Endothelial cell of umbilical vein (primary cell): ENCODE measurements around the gene ANKS1B.

ENCODE experiments used
- EZH2 ChIP-seq: IDR thresholded peaks from 2 replicates; pipeline ENCODE4 v1.6.1; 2012; ENCODE audit warnings: borderline replicate concordance, low read depth, mild to moderate bottlenecking, moderate library complexity, low read length, inconsistent platforms; ENCODE audit not compliant: severe bottlenecking
- JUN ChIP-seq: IDR thresholded peaks from 2 replicates; pipeline ENCODE4 v1.6.1; 2011; ENCODE audit warnings: borderline replicate concordance, low read depth; ENCODE audit not compliant: insufficient read length, insufficient read depth
- POLR2A ChIP-seq: IDR thresholded peaks from 2 replicates; pipeline ENCODE4 v1.6.1; 2012; ENCODE audit warnings: low read depth, mild to moderate bottlenecking, control low read depth, low read length
- POLR2AphosphoS5 ChIP-seq: IDR thresholded peaks from 2 replicates; pipeline ENCODE4 v1.6.1; 2012; ENCODE audit warnings: low read depth, mild to moderate bottlenecking, control low read depth, low read length, moderate library complexity; ENCODE audit not compliant: insufficient read depth
- TF ChIP-seq, protein P1 (sequence below), 2 donors: IDR thresholded peaks; 1 replicate in 1 of 2; 2 replicates in 1 of 2; pipeline ENCODE4 v1.5.1; 2011; ENCODE audit warnings: low read length in 2 of 2, mild to moderate bottlenecking in 2 of 2, moderate library complexity in 2 of 2, control low read depth in 1 of 2, inconsistent platforms in 1 of 2, low read depth in 1 of 2; ENCODE audit not compliant: insufficient read depth in 1 of 2; ENCODE audit errors: extremely low read depth in 1 of 2
- TF ChIP-seq, protein P2 (sequence below): IDR thresholded peaks from 2 replicates; pipeline ENCODE4 v1.6.1; 2011; ENCODE audit not compliant: insufficient read depth, insufficient read length

DNA sequence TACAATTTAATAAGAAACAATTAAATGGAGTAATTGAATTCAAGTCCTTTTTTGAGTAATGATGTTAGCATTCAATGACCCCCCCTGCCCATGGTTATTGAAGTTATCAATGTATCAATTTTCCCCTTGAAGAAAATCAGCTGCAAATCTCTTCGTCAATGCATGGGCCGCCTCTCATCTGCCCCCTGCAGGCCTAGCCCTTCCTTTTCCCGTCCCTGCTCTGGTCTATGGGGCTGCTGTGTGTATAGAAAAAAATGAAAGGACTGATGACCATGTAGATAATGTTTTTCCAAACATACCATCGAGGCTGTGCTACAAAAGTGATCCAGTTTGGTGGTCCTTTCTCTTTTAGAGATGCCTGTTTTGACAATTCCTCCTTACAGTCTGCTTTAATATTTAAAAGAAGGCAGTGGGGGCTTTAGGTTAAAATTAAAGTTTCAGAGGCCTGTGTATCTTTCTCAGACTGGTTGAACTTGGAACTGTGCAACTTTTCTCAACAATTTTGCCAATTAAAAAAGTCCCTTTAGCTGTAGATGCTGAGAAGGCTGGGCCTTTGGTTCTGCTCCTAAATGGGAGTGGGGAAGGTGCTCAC is 1241.3 kb downstream of the ANKS1B start:
- TF ChIP-seq EZH2 (no peak), POLR2AphosphoS5 (no peak), JUN (no peak), POLR2A (no peak)
- TF ChIP-seq, protein P1, sequence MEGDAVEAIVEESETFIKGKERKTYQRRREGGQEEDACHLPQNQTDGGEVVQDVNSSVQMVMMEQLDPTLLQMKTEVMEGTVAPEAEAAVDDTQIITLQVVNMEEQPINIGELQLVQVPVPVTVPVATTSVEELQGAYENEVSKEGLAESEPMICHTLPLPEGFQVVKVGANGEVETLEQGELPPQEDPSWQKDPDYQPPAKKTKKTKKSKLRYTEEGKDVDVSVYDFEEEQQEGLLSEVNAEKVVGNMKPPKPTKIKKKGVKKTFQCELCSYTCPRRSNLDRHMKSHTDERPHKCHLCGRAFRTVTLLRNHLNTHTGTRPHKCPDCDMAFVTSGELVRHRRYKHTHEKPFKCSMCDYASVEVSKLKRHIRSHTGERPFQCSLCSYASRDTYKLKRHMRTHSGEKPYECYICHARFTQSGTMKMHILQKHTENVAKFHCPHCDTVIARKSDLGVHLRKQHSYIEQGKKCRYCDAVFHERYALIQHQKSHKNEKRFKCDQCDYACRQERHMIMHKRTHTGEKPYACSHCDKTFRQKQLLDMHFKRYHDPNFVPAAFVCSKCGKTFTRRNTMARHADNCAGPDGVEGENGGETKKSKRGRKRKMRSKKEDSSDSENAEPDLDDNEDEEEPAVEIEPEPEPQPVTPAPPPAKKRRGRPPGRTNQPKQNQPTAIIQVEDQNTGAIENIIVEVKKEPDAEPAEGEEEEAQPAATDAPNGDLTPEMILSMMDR (IDR thresholded peaks at IDR 0.05; ENCODE audit: extremely low read depth in 1 of 2, insufficient read depth in 1 of 2, low read depth in 1 of 2, low read length in 2 of 2), result peak; percentile 75 to 78
- TF ChIP-seq, protein P2, sequence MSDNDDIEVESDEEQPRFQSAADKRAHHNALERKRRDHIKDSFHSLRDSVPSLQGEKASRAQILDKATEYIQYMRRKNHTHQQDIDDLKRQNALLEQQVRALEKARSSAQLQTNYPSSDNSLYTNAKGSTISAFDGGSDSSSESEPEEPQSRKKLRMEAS, result no peak
